Measurements from ENCODE around the gene DOCK4.

GRCh38 chr7:112012242-112012641 is 194.0 kb downstream of the DOCK4 start:
- TF ChIP-seq, protein P1, sequence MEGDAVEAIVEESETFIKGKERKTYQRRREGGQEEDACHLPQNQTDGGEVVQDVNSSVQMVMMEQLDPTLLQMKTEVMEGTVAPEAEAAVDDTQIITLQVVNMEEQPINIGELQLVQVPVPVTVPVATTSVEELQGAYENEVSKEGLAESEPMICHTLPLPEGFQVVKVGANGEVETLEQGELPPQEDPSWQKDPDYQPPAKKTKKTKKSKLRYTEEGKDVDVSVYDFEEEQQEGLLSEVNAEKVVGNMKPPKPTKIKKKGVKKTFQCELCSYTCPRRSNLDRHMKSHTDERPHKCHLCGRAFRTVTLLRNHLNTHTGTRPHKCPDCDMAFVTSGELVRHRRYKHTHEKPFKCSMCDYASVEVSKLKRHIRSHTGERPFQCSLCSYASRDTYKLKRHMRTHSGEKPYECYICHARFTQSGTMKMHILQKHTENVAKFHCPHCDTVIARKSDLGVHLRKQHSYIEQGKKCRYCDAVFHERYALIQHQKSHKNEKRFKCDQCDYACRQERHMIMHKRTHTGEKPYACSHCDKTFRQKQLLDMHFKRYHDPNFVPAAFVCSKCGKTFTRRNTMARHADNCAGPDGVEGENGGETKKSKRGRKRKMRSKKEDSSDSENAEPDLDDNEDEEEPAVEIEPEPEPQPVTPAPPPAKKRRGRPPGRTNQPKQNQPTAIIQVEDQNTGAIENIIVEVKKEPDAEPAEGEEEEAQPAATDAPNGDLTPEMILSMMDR (IDR thresholded peaks at IDR 0.05) = no peak
- no peak for TF ChIP-seq POLR2A (IDR thresholded peaks at IDR 0.05)
